IPS DF 6.9 (cell line): ENCODE measurements around the gene TSLP.

Source experiments
- DNase-seq: peaks from one replicate; pipeline ENCODE4 v3.0.0-alpha.2; 2013; ENCODE audit warnings: low read depth, low spot score
- H3K27ac ChIP-seq: one replicate; pipeline ENCODE4 v1.5.1; 2013; ENCODE audit warnings: low read length, control low read depth
- H3K27me3 ChIP-seq: 2 replicates; pipeline ENCODE4 v1.6.1; 2013; ENCODE audit warnings: mild to moderate bottlenecking, low read length; ENCODE audit not compliant: control insufficient read depth, insufficient read depth
- H3K36me3 ChIP-seq: 2 replicates; pipeline ENCODE4 v1.6.1; 2013; ENCODE audit warnings: low read length; ENCODE audit not compliant: control insufficient read depth, insufficient read depth
- H3K4me1 ChIP-seq: 2 replicates; pipeline ENCODE4 v1.6.1; 2013; ENCODE audit warnings: low read length; ENCODE audit not compliant: control insufficient read depth, insufficient read depth
- H3K4me3 ChIP-seq: 2 replicates; pipeline ENCODE4 v1.5.1; 2013; ENCODE audit warnings: mild to moderate bottlenecking, low read length
- H3K9me3 ChIP-seq: 2 replicates; pipeline ENCODE4 v1.6.1; 2013; ENCODE audit warnings: low read length, inconsistent platforms; ENCODE audit not compliant: control insufficient read depth, insufficient read depth
- whole genome bisulfite sequencing: extraction: QIAGEN DNeasy Blood & Tissue Kit; methylation state at CpG from one replicate; pipeline ENCODE4 v1.1.7; 2013; ENCODE audit warnings: mixed read lengths, missing lambda C conversion rate; ENCODE audit not compliant: insufficient read length, insufficient coverage; 5-methylcytosine and 5-hydroxymethylcytosine counted together

The TSLP gene

DNA sequence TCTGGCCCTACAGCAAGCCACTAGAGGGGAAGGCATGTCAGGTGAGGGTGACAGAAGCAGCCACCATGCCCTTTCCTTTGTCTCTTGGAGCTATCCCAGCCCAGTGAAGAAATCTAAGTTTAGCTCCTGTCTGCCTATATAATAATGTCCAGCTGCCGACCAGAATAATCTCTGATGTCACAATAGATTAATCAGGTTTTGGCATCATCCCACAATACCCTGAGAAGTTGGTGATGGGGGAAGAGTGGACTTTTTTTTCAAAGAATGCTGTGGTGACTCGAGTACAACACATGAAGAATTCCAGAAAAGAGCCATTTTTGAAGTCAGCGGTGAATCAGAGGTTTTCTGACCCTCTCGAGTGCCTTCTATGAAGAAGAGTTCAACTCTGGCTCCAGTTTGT is 1.7 kb upstream of the TSLP start:
- Histone ChIP-seq H3K36me3 (no peaks in the 10 kb centered on the region), H3K4me3 (peak overlapping the region; percentile 6; the same call in 1 of the 2 replicates), H3K27me3 (peaks cover 34% of the 10 kb centered on the region; the same call in 1 of the 2 replicates), H3K4me1 (peaks cover 1% of the 10 kb centered on the region), H3K9me3 (no peaks in the 10 kb centered on the region), H3K27ac (no peak overlapping the region)
- DNase-seq = no peak
- no CpG with 5 or more reads among the region's 4 CpGs for WGBS

DNA sequence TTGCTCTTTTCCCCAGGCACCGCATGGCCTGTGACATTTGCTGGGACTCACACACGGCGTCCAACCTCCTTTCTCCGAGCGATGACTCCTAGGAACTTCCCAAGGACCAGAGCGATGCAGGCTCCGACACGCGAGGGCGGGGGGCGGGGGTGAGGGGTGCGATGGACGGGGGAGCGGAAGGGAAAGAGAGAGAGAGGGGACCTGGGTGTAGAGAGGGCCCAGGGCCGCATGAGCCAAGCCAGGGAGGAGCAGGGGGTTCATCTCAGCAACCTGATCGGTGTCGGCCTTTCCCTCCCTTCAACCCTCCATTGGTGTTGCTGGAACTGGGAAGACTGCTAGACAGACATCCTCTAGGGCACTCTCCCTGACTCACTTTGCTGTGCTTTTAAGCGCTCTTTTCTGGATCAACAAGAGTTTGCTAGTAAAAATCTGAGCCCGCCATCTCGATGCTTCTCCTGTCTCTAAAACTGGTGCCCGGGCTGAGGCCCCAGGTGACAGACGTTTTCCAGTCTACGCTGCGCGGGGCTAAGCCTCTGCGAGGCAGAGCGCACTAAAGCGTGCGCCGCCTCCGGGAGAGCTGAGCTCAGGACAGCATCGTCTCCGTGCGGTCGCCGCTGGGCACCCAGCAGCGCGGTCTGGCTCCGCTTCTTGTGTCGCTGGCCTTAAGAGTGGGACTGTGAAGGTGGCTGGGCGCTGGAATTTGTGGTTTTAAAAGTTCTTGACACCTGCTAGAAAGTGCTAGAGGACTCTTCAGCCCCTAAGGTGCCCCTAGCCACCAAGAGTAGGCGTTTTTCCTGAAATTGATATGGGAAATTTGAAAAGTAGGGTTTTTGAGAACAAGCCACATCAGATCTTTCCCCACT is 1.0 kb upstream of the TSLP start:
- DNase-seq = no peak
- WGBS = no CpG with 5 or more reads among the region's 42 CpGs
- Histone ChIP-seq H3K36me3 (no peaks in the 10 kb centered on the region), H3K4me3 (peak overlapping the region; percentile 6; the same call in 1 of the 2 replicates), H3K4me1 (peaks cover 1% of the 10 kb centered on the region), H3K27me3 (peaks cover 34% of the 10 kb centered on the region; the same call in 1 of the 2 replicates), H3K9me3 (no peaks in the 10 kb centered on the region), H3K27ac (no peak overlapping the region)

DNA sequence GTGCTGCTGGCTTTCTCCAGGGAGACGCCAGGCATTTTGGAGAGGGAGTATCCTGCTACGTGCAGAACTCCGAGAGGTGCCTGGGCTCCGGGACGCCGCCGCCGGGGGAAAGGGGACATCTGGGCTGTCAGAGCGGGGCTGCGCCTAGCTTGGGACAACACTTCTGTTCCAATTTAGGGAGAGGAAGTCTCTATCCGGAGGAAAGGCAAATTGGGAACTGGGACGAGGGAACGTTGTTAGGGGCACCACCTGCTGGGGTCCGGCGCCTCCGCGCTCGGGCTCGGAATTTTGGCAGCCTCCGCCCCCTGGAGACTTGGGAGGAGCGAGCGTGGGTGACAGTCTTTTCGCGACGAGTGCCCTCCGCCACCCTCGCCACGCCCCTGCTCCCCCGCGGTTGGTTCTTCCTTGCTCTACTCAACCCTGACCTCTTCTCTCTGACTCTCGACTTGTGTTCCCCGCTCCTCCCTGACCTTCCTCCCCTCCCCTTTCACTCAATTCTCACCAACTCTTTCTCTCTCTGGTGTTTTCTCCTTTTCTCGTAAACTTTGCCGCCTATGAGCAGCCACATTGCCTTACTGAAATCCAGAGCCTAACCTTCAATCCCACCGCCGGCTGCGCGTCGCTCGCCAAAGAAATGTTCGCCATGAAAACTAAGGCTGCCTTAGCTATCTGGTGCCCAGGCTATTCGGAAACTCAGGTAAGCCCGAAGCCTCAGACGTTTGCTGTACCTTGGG is 1.6 kb downstream of the TSLP start:
- Histone ChIP-seq H3K27ac (no peak overlapping the region), H3K27me3 (peaks cover 34% of the 10 kb centered on the region; the same call in 1 of the 2 replicates), H3K36me3 (no peaks in the 10 kb centered on the region), H3K4me3 (peak overlapping the region; percentile 61; the same call in 1 of the 2 replicates), H3K4me1 (peaks cover 1% of the 10 kb centered on the region), H3K9me3 (no peaks in the 10 kb centered on the region)
- no CpG with 5 or more reads among the region's 44 CpGs for WGBS
- no peak for DNase-seq

DNA sequence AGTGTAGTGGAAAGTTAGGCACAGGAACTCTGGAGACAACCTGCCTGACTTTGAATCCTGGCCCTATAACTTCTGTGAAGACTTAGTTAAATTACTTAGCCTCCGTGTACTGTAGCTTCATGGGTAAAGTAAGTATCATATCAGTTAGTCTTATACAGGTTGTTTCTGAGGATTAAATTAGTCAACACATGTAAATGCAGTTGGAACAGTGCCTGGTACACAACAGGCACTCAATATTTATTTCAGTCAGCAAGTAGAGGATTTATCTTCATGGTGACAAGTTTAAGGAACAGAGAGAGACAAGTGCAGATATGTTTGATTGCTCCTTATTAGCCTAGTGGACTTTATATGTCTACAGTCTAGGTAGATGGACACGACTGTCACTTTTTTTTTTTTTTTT is 2.7 kb downstream of the TSLP start:
- H3K4me1 ChIP-seq = peaks cover 1% of the 10 kb centered on the region
- H3K9me3 ChIP-seq = no peaks in the 10 kb centered on the region
- peaks cover 33% of the 10 kb centered on the region; the same call in 1 of the 2 replicates for H3K27me3 ChIP-seq
- no peak overlapping the region for H3K4me3 ChIP-seq
- no peak for DNase-seq
- no peaks in the 10 kb centered on the region for H3K36me3 ChIP-seq
- H3K27ac ChIP-seq = no peak overlapping the region
- WGBS = no CpG with 5 or more reads among the region's 2 CpGs

DNA sequence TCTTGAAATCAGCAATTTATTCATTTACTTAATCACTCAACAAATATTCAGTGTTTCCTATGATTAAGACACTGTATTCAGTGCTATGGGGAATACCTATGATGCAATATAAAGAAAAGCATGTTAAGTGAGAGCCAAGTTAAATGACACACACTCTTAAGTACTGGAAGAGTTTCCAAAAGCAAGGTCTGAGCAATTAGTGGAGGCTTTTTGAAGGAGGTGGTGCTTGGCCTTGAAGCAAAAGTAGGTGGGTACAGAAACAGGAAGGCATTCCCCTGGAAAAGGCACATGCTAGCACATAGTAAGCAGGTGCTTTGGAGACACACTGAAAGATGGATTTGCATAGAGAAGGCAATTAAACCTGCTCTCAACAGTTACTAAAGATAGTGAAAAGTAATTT is 4.0 kb downstream of the TSLP start:
- H3K36me3 ChIP-seq = no peaks in the 10 kb centered on the region
- H3K27me3 ChIP-seq = peaks cover 24% of the 10 kb centered on the region; the same call in 1 of the 2 replicates
- H3K4me3 ChIP-seq = no peak overlapping the region
- no peak for DNase-seq
- no peaks in the 10 kb centered on the region for H3K9me3 ChIP-seq
- H3K4me1 ChIP-seq = peaks cover 1% of the 10 kb centered on the region
- no peak overlapping the region for H3K27ac ChIP-seq

DNA sequence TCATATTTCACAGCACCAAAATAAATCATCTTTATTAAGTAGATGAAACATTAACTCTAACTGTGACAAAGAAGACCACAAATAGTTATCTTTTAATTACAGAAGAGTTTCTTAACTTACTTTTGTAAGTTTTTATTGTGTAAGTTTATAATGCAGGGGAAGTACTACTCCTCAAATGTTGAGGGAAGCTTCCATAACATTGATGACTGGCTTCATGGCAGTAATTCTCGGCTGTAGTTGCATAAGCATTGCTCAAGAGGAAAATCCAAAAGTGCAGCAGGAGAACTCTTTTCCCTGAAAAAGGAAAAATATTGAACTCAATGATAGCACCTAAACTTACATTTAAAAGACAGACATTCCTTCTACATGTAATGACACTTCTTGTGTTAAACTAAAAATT is 4.6 kb downstream of the TSLP start:
- no CpG with 5 or more reads among the region's 1 CpG for WGBS
- no peak for DNase-seq

DNA sequence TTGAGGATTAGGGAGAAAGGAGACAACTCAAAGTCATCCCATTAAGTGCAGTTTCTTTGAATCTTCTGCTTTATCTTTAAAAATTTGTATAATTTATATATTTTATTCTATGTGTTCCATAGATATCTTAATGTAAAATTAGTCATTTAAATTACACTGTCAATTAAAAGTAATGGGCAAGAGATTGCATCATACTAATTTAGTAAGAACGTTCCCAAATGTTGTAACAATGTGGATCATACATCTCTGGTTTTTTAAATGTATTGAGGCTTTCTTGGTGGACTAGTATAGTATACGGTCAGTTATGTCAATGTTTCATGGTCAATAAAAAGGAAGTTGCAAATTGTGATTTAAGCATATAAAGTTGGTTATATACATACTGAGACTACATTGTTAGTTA is 6.2 kb downstream of the TSLP start:
- no peaks in the 10 kb centered on the region for H3K4me1 ChIP-seq
- WGBS = no CpG with 5 or more reads among the region's 2 CpGs
- no peak overlapping the region for H3K27ac ChIP-seq
- H3K4me3 ChIP-seq = no peak overlapping the region
- no peak for DNase-seq
- H3K9me3 ChIP-seq = no peaks in the 10 kb centered on the region
- H3K27me3 ChIP-seq = peaks cover 5% of the 10 kb centered on the region; the same call in 1 of the 2 replicates
- H3K36me3 ChIP-seq = no peaks in the 10 kb centered on the region

More for the DNA sequence above, 4.6 kb downstream of the TSLP start:
- Histone ChIP-seq H3K4me3 (no peak overlapping the region), H3K4me1 (peaks cover under 1% of the 10 kb centered on the region; the same call in 1 of the 2 replicates), H3K9me3 (no peaks in the 10 kb centered on the region), H3K27me3 (peaks cover 18% of the 10 kb centered on the region; the same call in 1 of the 2 replicates), H3K36me3 (no peaks in the 10 kb centered on the region), H3K27ac (no peak overlapping the region)

DNA sequence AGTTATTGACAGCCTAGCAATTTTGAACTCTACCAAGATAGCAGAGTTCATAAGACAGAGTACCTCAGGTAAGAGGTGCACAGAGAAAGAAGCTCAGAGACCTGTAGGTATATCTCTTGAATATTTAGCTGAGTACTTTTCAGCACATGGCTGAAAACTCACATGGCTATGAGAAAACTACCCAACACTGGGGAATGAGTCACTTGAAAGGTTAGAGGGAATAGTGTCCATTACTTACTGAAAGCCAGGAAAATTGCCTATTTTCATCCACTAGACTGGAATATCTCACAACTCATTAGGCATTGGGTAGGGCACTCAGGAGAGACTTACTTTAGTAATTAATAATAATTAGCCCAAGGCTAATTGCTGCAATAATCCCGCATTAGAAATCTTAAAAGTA is 8.3 kb downstream of the TSLP start:
- H3K36me3 ChIP-seq = no peaks in the 10 kb centered on the region
- H3K4me1 ChIP-seq = no peaks in the 10 kb centered on the region
- no peak for DNase-seq
- no peaks in the 10 kb centered on the region for H3K27me3 ChIP-seq
- H3K9me3 ChIP-seq = no peaks in the 10 kb centered on the region
- WGBS = no CpG with 5 or more reads among the region's 1 CpG
- no peak overlapping the region for H3K4me3 ChIP-seq
- H3K27ac ChIP-seq = no peak overlapping the region

DNA sequence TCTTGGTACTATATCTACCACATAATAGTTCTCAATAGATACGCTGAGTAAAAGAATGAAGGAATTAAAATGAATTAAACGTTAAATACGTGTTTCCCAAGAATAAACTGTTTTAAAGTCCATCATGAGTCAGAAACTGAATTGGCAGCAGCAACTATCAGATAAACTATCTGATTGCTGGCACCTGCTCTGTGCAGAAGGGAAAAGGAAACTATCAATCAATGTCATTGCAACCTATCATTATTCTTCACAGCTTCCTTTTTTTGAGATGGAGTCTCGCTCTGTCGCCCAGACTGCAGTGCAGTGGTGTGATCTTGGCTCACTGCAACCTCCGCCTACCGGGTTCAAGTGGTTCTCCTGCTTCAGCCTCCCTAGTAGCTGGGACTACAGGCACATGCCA is 11.8 kb downstream of the TSLP start:
- Histone ChIP-seq H3K27ac (no peak overlapping the region), H3K4me1 (no peaks in the 10 kb centered on the region), H3K9me3 (no peaks in the 10 kb centered on the region), H3K4me3 (no peak overlapping the region), H3K36me3 (no peaks in the 10 kb centered on the region), H3K27me3 (no peaks in the 10 kb centered on the region)
- DNase-seq = no peak
- no CpG with 5 or more reads among the region's 7 CpGs for whole genome bisulfite sequencing

DNA sequence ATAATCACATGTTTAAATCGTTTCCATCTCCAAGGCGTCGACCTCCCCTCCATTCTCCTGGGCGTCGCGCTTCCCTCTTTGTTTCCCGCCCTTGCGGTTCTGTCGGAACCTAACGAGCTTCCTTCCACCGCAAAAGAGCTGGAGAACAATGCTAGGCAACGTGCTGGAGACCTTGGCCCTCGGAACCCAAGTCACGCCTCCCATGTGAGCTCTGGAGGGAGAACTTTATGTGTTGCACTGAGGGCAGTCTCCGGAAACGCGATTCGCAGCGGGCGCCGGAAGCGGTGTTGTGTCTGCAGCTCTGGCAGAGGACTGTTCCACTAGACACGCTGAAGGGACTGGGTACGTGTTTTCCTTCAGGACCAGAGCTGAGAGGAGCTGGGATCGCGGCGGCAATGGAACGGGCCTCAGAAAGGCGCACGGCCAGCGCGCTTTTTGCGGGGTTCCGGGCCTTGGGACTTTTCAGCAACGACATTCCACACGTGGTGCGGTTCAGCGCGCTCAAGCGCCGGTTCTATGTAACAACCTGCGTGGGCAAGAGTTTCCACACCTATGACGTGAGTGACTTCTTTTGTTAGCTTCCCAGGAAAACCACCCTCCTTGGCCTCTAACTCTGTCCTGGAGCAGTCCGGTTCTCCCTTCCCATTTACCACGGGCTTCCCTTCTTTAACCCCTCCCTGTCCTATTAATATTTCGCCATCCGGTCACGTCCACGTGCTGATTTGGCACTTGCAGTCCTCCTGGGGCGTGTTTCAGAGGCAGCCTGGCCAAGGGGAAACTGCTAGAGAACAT is 20.7 kb downstream of the TSLP start, which contains the start of gene WDR36:
TSS of gene WDR36 (plus strand) at position 287 of the 792 bp plus-strand sequence. CDS start at position 396, 109 bp downstream.
- Histone ChIP-seq H3K4me3 (peak within 1 kb of the TSS; percentile 98), H3K27ac (no peak within 1 kb of the TSS), H3K27me3 (peaks cover 2% of the 10 kb centered on the region; the same call in 1 of the 2 replicates), H3K36me3 (no peaks in the 10 kb centered on the region; the same call in 1 of the 2 replicates), H3K4me1 (no peaks in the 10 kb centered on the region), H3K9me3 (no peaks in the 10 kb centered on the region; the same call in 1 of the 2 replicates)
- peak; percentile 94 for DNase-seq
- WGBS = no CpG with 5 or more reads among the region's 50 CpGs
